HEK293T (cell line): ENCODE results near the gene ZNF679.

ENCODE experiments used
- BHLHE40 ChIP-seq: fragments of 450-650 bp; IDR thresholded peaks from 2 replicates; pipeline ENCODE4 v1.6.1; 2016; ENCODE audit warnings: mild to moderate bottlenecking, moderate library complexity, borderline replicate concordance
- ELF4 ChIP-seq: fragments of 450-650 bp; IDR thresholded peaks from 2 replicates; pipeline ENCODE4 v1.6.1; 2017; ENCODE audit warnings: antibody characterized with exemption
- FOXA1 ChIP-seq: fragments of 450-650 bp; IDR thresholded peaks from 2 replicates; pipeline ENCODE4 v1.6.1; 2016; ENCODE audit warnings: mild to moderate bottlenecking
- FOXK2 ChIP-seq: fragments of 450-650 bp; IDR thresholded peaks from 2 replicates; pipeline ENCODE4 v1.6.1; 2016; ENCODE audit warnings: mild to moderate bottlenecking
- FOXM1 ChIP-seq: fragments of 450-650 bp; IDR thresholded peaks from 2 replicates; pipeline ENCODE4 v1.6.1; 2017; ENCODE audit warnings: mild to moderate bottlenecking, borderline replicate concordance
- HDGF ChIP-seq: fragments of 450-650 bp; IDR thresholded peaks from 2 replicates; pipeline ENCODE4 v1.6.1; 2017; ENCODE audit warnings: antibody characterized with exemption, borderline replicate concordance
- L3MBTL2 ChIP-seq: fragments of 450-650 bp; conservative IDR thresholded peaks from 2 replicates; pipeline ENCODE4 v1.6.1; 2016; ENCODE audit warnings: mild to moderate bottlenecking
- LEF1 ChIP-seq: fragments of 450-650 bp; IDR thresholded peaks from 2 replicates; pipeline ENCODE4 v1.6.1; 2017; ENCODE audit warnings: mild to moderate bottlenecking, borderline replicate concordance
- SP1 ChIP-seq: fragments of 450-650 bp; IDR thresholded peaks from 2 replicates; pipeline ENCODE4 v1.6.1; 2017
- SUZ12 ChIP-seq: fragments of 450-650 bp; IDR thresholded peaks from 2 replicates; pipeline ENCODE4 v1.6.1; 2016; ENCODE audit warnings: mild to moderate bottlenecking
- ZNF384 ChIP-seq: fragments of 450-650 bp; IDR thresholded peaks from 2 replicates; pipeline ENCODE4 v1.6.1; 2016

GRCh38 chr7:64181586-64181985, 46.7 kb upstream of the ZNF679 start:
- TF ChIP-seq ZNF384: no peak
- no peak for TF ChIP-seq SP1
- TF ChIP-seq FOXM1: no peak
- TF ChIP-seq FOXA1: no peak
- no peak for TF ChIP-seq HDGF
- no peak for TF ChIP-seq SUZ12
- no peak for TF ChIP-seq BHLHE40
- no peak for TF ChIP-seq LEF1
- no peak for TF ChIP-seq FOXK2
- TF ChIP-seq L3MBTL2: no peak
- no peak for TF ChIP-seq ELF4
